CD4-positive, alpha-beta T cell treated with Interleukin-12 subunit alpha and Interleukin-12 subunit beta, for 1 hour (primary cell): ENCODE results near the gene ATL3.
"Not testable (repeated sequence)": the region's sequence is repeated elsewhere in the genome, so short reads cannot be mapped to it uniquely, and the experiment has no call there.

ENCODE experiments used
- DNase-seq: peaks from one replicate; pipeline ENCODE4 v3.0.0-alpha.2; 2020

ATL3 gene

GRCh38 chr11:63581224-63581623, 90.0 kb downstream of the ATL3 start:
- DNase-seq, result not testable (repeated sequence)

DNA sequence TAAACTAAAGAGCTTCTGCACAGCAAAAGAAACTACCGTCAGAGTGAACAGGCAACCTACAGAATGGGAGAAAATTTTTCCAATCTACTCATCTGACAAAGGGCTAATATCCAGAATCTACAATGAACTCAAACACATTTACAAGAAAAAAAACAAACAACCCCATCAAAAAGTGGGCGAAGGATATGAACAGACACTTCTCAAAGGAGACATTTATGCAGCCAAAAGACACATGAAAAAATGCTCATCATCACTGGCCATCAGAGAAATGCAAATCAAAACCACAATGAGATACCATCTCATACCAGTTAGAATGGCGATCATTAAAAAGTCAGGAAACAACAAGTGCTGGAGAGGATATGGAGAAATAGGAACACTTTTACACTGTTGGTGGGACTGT, 92.3 kb downstream of the ATL3 start:
- not testable (repeated sequence) for DNase-seq

DNA sequence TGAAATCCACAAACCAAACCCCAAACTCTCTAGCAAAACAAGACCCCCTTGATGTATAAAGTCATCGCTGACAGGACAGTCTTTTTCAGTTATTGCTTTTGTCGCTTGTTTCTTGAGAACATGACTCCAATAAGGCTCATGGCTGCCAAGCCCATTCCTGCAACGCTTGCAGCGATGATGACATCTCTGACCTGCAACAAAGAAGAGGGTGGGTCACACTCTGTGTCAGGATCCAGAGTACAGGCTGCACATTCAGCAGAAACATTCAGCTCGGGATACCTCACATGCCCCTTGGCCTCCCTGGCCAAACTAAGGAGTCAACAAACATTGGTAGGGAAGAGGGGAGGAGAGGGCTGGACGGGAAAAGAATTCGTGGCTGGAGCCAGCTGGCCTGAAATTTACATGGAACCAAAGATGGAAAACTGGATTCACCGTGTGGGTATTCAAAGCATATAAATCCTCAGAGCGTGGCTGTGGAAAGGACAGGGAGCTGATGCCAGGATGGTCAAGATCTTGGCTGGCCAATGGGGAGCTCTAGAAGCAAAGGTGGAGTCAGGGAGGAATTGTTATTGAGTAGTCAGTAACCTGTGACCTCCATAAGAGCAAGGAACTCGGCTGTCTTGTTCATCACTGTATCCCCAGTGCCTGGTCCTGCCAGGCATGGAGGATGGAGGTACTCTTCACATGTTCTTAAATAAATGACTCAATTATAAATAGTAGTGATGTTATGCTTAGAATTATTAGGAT, 96.1 kb downstream of the ATL3 start:
- no peak for DNase-seq
